ENCODE data around the gene ZNF697. TPM values are rescaled to one million over a fixed set of nuclear protein-coding genes. Genes with fewer than 3 reads are reported as not detected.
"Not testable (repeated sequence)": the region's sequence is repeated elsewhere in the genome, so short reads cannot be mapped to it uniquely, and the experiment has no call there.

Gene ZNF697
- total RNA-seq, 1 donor from 2014 or later, result 8.3 TPM

DNA sequence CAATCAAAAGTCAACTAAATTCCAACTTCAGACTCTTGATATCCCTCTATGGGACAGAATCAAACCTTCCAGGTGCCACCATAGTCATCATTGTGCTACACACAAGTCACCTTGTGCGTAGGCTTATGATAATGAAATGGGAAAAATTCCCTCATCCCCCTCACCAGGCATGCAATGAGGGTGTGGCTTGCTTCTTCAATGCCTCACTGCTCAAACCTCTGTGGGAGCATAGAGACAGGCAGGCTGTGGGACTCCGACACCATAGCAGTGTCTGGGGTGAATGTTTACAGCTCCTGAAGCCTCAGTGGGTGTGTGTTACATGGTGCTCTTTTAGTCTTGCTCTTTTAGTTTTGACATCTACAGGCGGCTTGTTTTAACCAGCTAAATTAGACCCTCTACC, 42.4 kb downstream of the ZNF697 start:
- Histone ChIP-seq H4K20me1 (ENCODE audit: low read depth) (no peaks in the 10 kb centered on the region), H3F3A (ENCODE audit: low read depth) (no peaks in the 10 kb centered on the region), H3K9ac (no peak overlapping the region), H3K4me3 (no peak overlapping the region), H2AFZ (replicated peaks) (no peak overlapping the region), H3K9me3 (ENCODE audit: low read depth) (no peaks in the 10 kb centered on the region), H3K27me3 (no peaks in the 10 kb centered on the region), H3K4me1 (no peaks in the 10 kb centered on the region), H3K4me2 (no peak overlapping the region), H3K79me2 (ENCODE audit: low read depth) (no peaks in the 10 kb centered on the region), H3K27ac (no peak overlapping the region), H3K36me3 (no peaks in the 10 kb centered on the region)
- H3K9me3 Mint-ChIP-seq, result no peaks in the 10 kb centered on the region
- H3K4me1 Mint-ChIP-seq, result no peaks in the 10 kb centered on the region
- TF ChIP-seq, protein P1, sequence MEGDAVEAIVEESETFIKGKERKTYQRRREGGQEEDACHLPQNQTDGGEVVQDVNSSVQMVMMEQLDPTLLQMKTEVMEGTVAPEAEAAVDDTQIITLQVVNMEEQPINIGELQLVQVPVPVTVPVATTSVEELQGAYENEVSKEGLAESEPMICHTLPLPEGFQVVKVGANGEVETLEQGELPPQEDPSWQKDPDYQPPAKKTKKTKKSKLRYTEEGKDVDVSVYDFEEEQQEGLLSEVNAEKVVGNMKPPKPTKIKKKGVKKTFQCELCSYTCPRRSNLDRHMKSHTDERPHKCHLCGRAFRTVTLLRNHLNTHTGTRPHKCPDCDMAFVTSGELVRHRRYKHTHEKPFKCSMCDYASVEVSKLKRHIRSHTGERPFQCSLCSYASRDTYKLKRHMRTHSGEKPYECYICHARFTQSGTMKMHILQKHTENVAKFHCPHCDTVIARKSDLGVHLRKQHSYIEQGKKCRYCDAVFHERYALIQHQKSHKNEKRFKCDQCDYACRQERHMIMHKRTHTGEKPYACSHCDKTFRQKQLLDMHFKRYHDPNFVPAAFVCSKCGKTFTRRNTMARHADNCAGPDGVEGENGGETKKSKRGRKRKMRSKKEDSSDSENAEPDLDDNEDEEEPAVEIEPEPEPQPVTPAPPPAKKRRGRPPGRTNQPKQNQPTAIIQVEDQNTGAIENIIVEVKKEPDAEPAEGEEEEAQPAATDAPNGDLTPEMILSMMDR (IDR thresholded peaks at IDR 0.05), result no peak
- no peak for TF ChIP-seq EZH2 (IDR thresholded peaks at IDR 0.05)
- H3K27me3 Mint-ChIP-seq (ENCODE audit: insufficient read depth, low read depth), result peaks cover 5% of the 10 kb centered on the region
- no peak overlapping the region for H3K4me3 Mint-ChIP-seq
- DNase-seq (ENCODE audit: low spot score), result no peak
- no peaks in the 10 kb centered on the region for H3K36me3 Mint-ChIP-seq
- no peak overlapping the region for H3K27ac Mint-ChIP-seq

DNA sequence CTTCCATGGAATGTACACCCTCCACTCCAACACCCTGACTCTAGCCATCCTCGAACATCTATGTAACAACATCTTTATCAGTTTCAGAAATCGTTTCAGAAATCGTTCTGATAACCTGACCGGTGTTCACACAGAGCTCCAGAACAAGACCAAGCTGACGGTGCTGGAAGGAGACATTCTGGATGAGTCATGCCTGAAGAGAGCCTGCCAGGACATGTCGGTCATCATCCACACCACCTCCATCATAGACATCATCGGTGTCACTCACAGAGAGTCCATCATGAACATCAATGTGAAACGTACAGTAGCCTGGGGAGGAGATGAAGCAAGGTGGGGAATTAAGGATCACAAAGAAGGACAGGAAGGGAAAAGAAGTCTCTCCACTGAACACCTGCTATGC, 43.0 kb downstream of the ZNF697 start:
- H3K27me3 ChIP-seq; H3K9me3 ChIP-seq (ENCODE audit: low read depth); H3K4me1 Mint-ChIP-seq; H3K9me3 Mint-ChIP-seq; H3F3A ChIP-seq (ENCODE audit: low read depth); H3K27me3 Mint-ChIP-seq (ENCODE audit: insufficient read depth, low read depth); H3K27ac Mint-ChIP-seq; H3K36me3 Mint-ChIP-seq; H4K20me1 ChIP-seq (ENCODE audit: low read depth); H3K4me1 ChIP-seq; H3K4me3 ChIP-seq; H3K9ac ChIP-seq; H3K27ac ChIP-seq; H3K4me3 Mint-ChIP-seq; H3K4me2 ChIP-seq; DNase-seq (ENCODE audit: low spot score); H2AFZ ChIP-seq (replicated peaks); H3K79me2 ChIP-seq (ENCODE audit: low read depth); H3K36me3 ChIP-seq: not testable (repeated sequence)

DNA sequence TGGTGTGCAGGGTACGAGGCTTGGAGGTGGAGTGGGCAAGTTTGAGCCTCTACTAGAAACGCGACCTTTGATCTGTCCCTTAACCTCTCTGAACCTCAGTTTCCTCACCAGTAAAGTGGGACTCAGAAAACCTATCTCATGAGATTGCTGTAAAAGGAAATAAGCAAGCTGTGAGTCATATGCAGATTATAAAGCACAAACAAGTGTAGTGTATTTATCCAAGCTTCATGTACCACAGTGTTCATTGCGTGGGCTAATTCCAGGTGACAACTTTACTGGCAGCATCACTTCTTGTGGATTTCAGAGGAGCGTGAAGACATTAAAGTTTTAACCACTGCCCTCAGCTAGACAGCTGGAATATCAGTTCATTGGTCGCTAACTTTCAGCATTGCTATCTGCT, 44.4 kb downstream of the ZNF697 start:
- Histone ChIP-seq H3K4me3 (no peak overlapping the region), H3K9ac (no peak overlapping the region), H3K4me2 (no peak overlapping the region), H3K79me2 (ENCODE audit: low read depth) (no peaks in the 10 kb centered on the region), H3F3A (ENCODE audit: low read depth) (no peaks in the 10 kb centered on the region), H3K36me3 (no peaks in the 10 kb centered on the region), H3K27ac (no peak overlapping the region), H3K27me3 (no peaks in the 10 kb centered on the region), H2AFZ (replicated peaks) (no peak overlapping the region), H3K4me1 (no peaks in the 10 kb centered on the region), H3K9me3 (ENCODE audit: low read depth) (no peaks in the 10 kb centered on the region), H4K20me1 (ENCODE audit: low read depth) (no peaks in the 10 kb centered on the region)
- Mint-ChIP-seq H3K4me3 (no peak overlapping the region), H3K27me3 (ENCODE audit: insufficient read depth, low read depth) (peaks cover 7% of the 10 kb centered on the region), H3K27ac (no peak overlapping the region), H3K9me3 (no peaks in the 10 kb centered on the region), H3K4me1 (no peaks in the 10 kb centered on the region), H3K36me3 (no peaks in the 10 kb centered on the region)
- no peak for DNase-seq (ENCODE audit: low spot score)
- TF ChIP-seq EZH2 (IDR thresholded peaks at IDR 0.05), result no peak
- no peak for TF ChIP-seq EZH2phosphoT487 (IDR thresholded peaks at IDR 0.05)
- TF ChIP-seq, protein P1 (IDR thresholded peaks at IDR 0.05), result no peak

DNA sequence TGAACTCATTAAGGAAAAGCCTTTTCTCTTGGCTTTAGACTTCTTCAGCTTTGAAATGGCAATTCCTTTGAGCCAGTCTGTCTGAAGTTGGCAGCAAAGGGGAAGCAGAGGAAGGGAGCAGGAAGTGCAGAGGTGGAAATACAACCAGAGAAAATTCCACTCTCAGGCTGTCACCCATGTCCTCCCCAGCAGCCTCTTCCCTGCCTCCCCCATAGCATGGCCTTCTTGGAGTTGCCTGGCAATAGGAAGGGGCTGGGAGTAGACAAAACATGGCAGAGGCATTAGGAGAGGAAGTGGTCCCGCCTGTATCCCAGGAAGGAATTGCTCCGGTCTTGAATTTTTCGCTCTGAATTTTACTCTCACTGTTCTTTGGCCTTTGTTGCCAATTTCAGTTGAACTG, 44.8 kb downstream of the ZNF697 start:
- H3K27me3 Mint-ChIP-seq (ENCODE audit: insufficient read depth, low read depth); H3K27me3 ChIP-seq; H3K4me2 ChIP-seq; H3K9me3 Mint-ChIP-seq; H3K79me2 ChIP-seq (ENCODE audit: low read depth); H3K36me3 ChIP-seq; H3K4me1 ChIP-seq; H2AFZ ChIP-seq (replicated peaks); H3K4me3 ChIP-seq; H3K27ac Mint-ChIP-seq; H3F3A ChIP-seq (ENCODE audit: low read depth); H4K20me1 ChIP-seq (ENCODE audit: low read depth); H3K9ac ChIP-seq; H3K4me1 Mint-ChIP-seq; DNase-seq (ENCODE audit: low spot score); H3K27ac ChIP-seq; H3K36me3 Mint-ChIP-seq; H3K4me3 Mint-ChIP-seq; H3K9me3 ChIP-seq (ENCODE audit: low read depth): not testable (repeated sequence)

DNA sequence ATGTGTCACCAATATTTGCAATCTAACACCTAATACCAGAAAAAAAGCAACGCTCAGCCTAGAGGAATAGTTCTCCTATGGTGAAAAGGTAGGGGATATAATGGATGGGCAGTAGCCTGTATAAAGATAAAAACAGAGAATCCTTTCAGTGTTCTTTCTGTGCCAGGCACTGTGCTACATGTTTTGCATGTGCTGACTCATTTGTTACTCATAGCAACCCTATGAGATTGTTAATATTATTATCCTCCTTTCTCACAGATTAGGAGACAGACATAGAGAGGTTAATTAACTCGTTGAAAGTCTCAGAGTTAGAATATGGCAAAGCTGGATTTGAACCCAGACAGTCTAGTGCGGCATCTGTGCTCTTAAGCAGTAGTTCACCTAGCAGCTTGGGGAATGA, 45.3 kb downstream of the ZNF697 start:
- not testable (repeated sequence) for H3K27ac Mint-ChIP-seq, H3K9ac ChIP-seq, H3K4me1 Mint-ChIP-seq

More for the DNA sequence above, 45.3 kb downstream of the ZNF697 start:
- H2AFZ ChIP-seq (replicated peaks); DNase-seq (ENCODE audit: low spot score); H3K27me3 Mint-ChIP-seq (ENCODE audit: insufficient read depth, low read depth); H3F3A ChIP-seq (ENCODE audit: low read depth); H3K79me2 ChIP-seq (ENCODE audit: low read depth); H3K27me3 ChIP-seq; H3K4me2 ChIP-seq; H3K36me3 ChIP-seq; H3K4me1 ChIP-seq; H3K4me3 Mint-ChIP-seq; H3K9me3 ChIP-seq (ENCODE audit: low read depth); H3K36me3 Mint-ChIP-seq; H3K4me3 ChIP-seq; H4K20me1 ChIP-seq (ENCODE audit: low read depth); H3K9me3 Mint-ChIP-seq; H3K27ac ChIP-seq: not testable (repeated sequence)

Data from neural progenitor cell (in vitro differentiated cells).